Left ventricle myocardium inferior (tissue), 1 donor: Measurements from ENCODE around the gene KRT7. TPM values are rescaled to one million over a fixed set of nuclear protein-coding genes. Genes with fewer than 3 reads are reported as not detected.
A peak's percentile ranks its signal among the peaks of the same experiment; 100 is the strongest.

Experiments used
- DNase-seq: peaks from one replicate; pipeline ENCODE4 v3.0.0-alpha.2; 2020
- H3K27ac ChIP-seq: fragments of 200-600 bp; replicated peaks from 2 replicates; pipeline ENCODE4 v1.8.0; 2021
- H3K27me3 ChIP-seq: fragments of 200-600 bp; 2 replicates; pipeline ENCODE4 v1.8.0; 2021; ENCODE audit warnings: low read depth
- H3K36me3 ChIP-seq: fragments of 200-600 bp; 2 replicates; pipeline ENCODE4 v1.8.0; 2021
- H3K4me1 ChIP-seq: fragments of 200-600 bp; 2 replicates; pipeline ENCODE4 v1.8.0; 2021
- H3K4me3 ChIP-seq: fragments of 200-600 bp; 2 replicates; pipeline ENCODE4 v1.8.0; 2021; ENCODE audit warnings: mild to moderate bottlenecking, moderate library complexity
- H3K9me3 ChIP-seq: fragments of 200-600 bp; replicated peaks from 2 replicates; pipeline ENCODE4 v1.8.0; 2021
- CTCF ChIP-seq: fragments of 200-600 bp; IDR thresholded peaks from 2 replicates; pipeline ENCODE4 v1.8.0; 2021; ENCODE audit warnings: antibody characterized with exemption, mild to moderate bottlenecking, borderline replicate concordance
- intact Hi-C: fragments of 100-400 bp; cut with micrococcal nuclease; formaldehyde crosslinking; loops from one replicate; pipeline ENCODE4 v1.11.0; 2022
- total RNA-seq: library from RNA; stranded (reverse); fragmentation: NEBNext Ultra II Directional; extraction: Animal tissue kit (Norgen Biotek cat#: 25700); gene quantifications from one replicate; pipeline ENCODE4 v1.2.1, GENCODE V29; 2021
- donor health status: DM: no; HTN: yes; CAD: no; lungs with severe emphysema.

KRT7 gene
- total RNA-seq, 1 donor from 2014 or later = not detected

GRCh38 chr12:52204931-52205505 lies 28.0 kb upstream of the KRT7 start:
- Histone ChIP-seq H3K4me3 (no peak overlapping the region), H3K9me3 (no peaks in the 10 kb centered on the region), H3K4me1 (peaks cover 48% of the 10 kb centered on the region), H3K36me3 (no peaks in the 10 kb centered on the region), H3K27me3 (peaks cover 16% of the 10 kb centered on the region), H3K27ac (no peak overlapping the region)
- TF ChIP-seq CTCF = no peak
- intact Hi-C loops = no loop called here
- peak; percentile 10 for DNase-seq

GRCh38 chr12:52205612-52206303 lies 27.3 kb upstream of the KRT7 start:
- Histone ChIP-seq H3K4me1 (peaks cover 42% of the 10 kb centered on the region), H3K4me3 (no peak overlapping the region), H3K36me3 (no peaks in the 10 kb centered on the region), H3K9me3 (no peaks in the 10 kb centered on the region), H3K27ac (no peak overlapping the region), H3K27me3 (peaks cover 23% of the 10 kb centered on the region)
- TF ChIP-seq CTCF = no peak
- intact Hi-C loops = no loop called here
- DNase-seq = no peak

- Histone ChIP-seq H3K9me3 (no peaks in the 10 kb centered on the region), H3K36me3 (no peaks in the 10 kb centered on the region), H3K4me3 (no peak overlapping the region), H3K27me3 (peaks cover 25% of the 10 kb centered on the region), H3K4me1 (peaks cover 42% of the 10 kb centered on the region), H3K27ac (no peak overlapping the region)
- intact Hi-C loops = no loop called here
- DNase-seq = no peak
- TF ChIP-seq CTCF = no peak
Observed at GRCh38 chr12:52206304-52207040, 26.6 kb upstream of the KRT7 start.

- intact Hi-C loops = no loop called here
- Histone ChIP-seq H3K4me1 (peaks cover 40% of the 10 kb centered on the region), H3K36me3 (no peaks in the 10 kb centered on the region), H3K4me3 (no peak overlapping the region), H3K27me3 (peaks cover 25% of the 10 kb centered on the region), H3K27ac (no peak overlapping the region), H3K9me3 (no peaks in the 10 kb centered on the region)
- DNase-seq = no peak
- no peak for TF ChIP-seq CTCF
Observed at GRCh38 chr12:52207106-52207505, 25.9 kb upstream of the KRT7 start.

GRCh38 chr12:52207895-52208294 lies 25.1 kb upstream of the KRT7 start:
- Histone ChIP-seq H3K4me1 (peaks cover 33% of the 10 kb centered on the region), H3K9me3 (no peaks in the 10 kb centered on the region), H3K27ac (no peak overlapping the region), H3K27me3 (peaks cover 25% of the 10 kb centered on the region), H3K4me3 (no peak overlapping the region), H3K36me3 (no peaks in the 10 kb centered on the region)
- TF ChIP-seq CTCF = no peak
- intact Hi-C loops = no loop called here
- peak; percentile 74 for DNase-seq
